Measurements from ENCODE around the gene ACAP3. TPM values are rescaled to one million over a fixed set of nuclear protein-coding genes. Genes with fewer than 3 reads are reported as not detected.

ACAP3 gene
- total and polyA plus RNA-seq, 4 donors, result 2.7 to 24.8 (median 15.0) TPM

- no peak overlapping the region for H3K4me3 ChIP-seq (ENCODE audit: low read depth in 1 of 3, low read length in 3 of 3)
Observed at GRCh38 chr1:1243807-1244191, 63.9 kb downstream of the ACAP3 start.

DNA sequence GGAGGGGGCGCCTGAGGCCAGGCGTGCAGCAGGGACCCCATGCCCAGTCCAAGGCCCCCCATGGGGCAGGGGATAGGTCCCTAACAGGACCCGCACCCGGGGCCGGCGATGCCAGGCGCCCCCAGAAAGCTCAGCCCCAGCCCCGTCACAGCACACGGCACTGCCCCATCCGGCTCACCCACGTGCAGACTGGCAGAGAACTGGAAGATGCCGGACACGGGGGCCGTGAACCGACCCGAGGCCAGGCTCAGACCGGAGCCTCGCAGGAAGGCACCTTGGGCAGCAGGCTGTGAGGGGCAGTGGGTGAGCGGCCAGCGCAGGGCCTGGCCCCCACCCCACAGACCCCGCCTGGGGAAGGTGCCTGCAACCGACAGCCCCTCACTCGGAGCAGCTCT lies 64.5 kb downstream of the ACAP3 start:
- DNase-seq (ENCODE audit: low spot score), result no peak
- H3K36me3 ChIP-seq (ENCODE audit: control insufficient read depth in 4 of 4, insufficient read depth in 3 of 4, low read depth in 1 of 4, low read length in 3 of 4), result no peaks in the 10 kb centered on the region
- H3K4me3 ChIP-seq (ENCODE audit: low read depth in 1 of 3, low read length in 3 of 3), result no peak overlapping the region

More at GRCh38 chr1:1243807-1244191, 63.9 kb downstream of the ACAP3 start:
- no peaks in the 10 kb centered on the region for H3K36me3 ChIP-seq (ENCODE audit: control insufficient read depth in 4 of 4, insufficient read depth in 3 of 4, low read depth in 1 of 4, low read length in 3 of 4)
- H3K27ac ChIP-seq (ENCODE audit: low read depth in 1 of 2, low read length in 2 of 2), result no peak overlapping the region
- DNase-seq (ENCODE audit: low spot score), result no peak
- H3K9me3 ChIP-seq (ENCODE audit: control insufficient read depth in 4 of 4, low read length in 3 of 4), result no peaks in the 10 kb centered on the region
- H3K9ac ChIP-seq (ENCODE audit: low read depth in 1 of 2, low read length in 2 of 2), result no peak overlapping the region
- 78% methylated on average over 23 of the region's 23 CpGs for WGBS
- H3K4me1 ChIP-seq (ENCODE audit: control insufficient read depth in 4 of 4, insufficient read depth in 4 of 4, low read length in 3 of 4), result peaks cover 9 to 21% (median 13%) of the 10 kb centered on the region in 4 donors
- H3K27me3 ChIP-seq (ENCODE audit: control insufficient read depth in 4 of 4, insufficient read depth in 4 of 4, low read length in 3 of 4), result no peaks in the 10 kb centered on the region
- TF ChIP-seq MAX (IDR thresholded peaks at IDR 0.05) (no peak), JUND (IDR thresholded peaks at IDR 0.05) (no peak), HNF4A (conservative IDR thresholded peaks at IDR 0.05) (no peak), GABPA (IDR thresholded peaks at IDR 0.05 in 1 of 2, conservative IDR thresholded peaks at IDR 0.05 in 1 of 2) (no peak)

More for the DNA sequence above, 64.5 kb downstream of the ACAP3 start:
- TF ChIP-seq YY1 (IDR thresholded peaks at IDR 0.05) (no peak), EGR1 (IDR thresholded peaks at IDR 0.05; ENCODE audit: low read depth in 2 of 2) (no peak), JUND (IDR thresholded peaks at IDR 0.05) (no peak), SP1 (IDR thresholded peaks at IDR 0.05) (no peak), HNF4A (conservative IDR thresholded peaks at IDR 0.05) (no peak), MAX (IDR thresholded peaks at IDR 0.05) (no peak)
- TF ChIP-seq, protein P1, sequence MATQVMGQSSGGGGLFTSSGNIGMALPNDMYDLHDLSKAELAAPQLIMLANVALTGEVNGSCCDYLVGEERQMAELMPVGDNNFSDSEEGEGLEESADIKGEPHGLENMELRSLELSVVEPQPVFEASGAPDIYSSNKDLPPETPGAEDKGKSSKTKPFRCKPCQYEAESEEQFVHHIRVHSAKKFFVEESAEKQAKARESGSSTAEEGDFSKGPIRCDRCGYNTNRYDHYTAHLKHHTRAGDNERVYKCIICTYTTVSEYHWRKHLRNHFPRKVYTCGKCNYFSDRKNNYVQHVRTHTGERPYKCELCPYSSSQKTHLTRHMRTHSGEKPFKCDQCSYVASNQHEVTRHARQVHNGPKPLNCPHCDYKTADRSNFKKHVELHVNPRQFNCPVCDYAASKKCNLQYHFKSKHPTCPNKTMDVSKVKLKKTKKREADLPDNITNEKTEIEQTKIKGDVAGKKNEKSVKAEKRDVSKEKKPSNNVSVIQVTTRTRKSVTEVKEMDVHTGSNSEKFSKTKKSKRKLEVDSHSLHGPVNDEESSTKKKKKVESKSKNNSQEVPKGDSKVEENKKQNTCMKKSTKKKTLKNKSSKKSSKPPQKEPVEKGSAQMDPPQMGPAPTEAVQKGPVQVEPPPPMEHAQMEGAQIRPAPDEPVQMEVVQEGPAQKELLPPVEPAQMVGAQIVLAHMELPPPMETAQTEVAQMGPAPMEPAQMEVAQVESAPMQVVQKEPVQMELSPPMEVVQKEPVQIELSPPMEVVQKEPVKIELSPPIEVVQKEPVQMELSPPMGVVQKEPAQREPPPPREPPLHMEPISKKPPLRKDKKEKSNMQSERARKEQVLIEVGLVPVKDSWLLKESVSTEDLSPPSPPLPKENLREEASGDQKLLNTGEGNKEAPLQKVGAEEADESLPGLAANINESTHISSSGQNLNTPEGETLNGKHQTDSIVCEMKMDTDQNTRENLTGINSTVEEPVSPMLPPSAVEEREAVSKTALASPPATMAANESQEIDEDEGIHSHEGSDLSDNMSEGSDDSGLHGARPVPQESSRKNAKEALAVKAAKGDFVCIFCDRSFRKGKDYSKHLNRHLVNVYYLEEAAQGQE (IDR thresholded peaks at IDR 0.05), result no peak
- TF ChIP-seq, protein P2, sequence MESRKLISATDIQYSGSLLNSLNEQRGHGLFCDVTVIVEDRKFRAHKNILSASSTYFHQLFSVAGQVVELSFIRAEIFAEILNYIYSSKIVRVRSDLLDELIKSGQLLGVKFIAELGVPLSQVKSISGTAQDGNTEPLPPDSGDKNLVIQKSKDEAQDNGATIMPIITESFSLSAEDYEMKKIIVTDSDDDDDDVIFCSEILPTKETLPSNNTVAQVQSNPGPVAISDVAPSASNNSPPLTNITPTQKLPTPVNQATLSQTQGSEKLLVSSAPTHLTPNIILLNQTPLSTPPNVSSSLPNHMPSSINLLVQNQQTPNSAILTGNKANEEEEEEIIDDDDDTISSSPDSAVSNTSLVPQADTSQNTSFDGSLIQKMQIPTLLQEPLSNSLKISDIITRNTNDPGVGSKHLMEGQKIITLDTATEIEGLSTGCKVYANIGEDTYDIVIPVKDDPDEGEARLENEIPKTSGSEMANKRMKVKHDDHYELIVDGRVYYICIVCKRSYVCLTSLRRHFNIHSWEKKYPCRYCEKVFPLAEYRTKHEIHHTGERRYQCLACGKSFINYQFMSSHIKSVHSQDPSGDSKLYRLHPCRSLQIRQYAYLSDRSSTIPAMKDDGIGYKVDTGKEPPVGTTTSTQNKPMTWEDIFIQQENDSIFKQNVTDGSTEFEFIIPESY (IDR thresholded peaks at IDR 0.05), result no peak
- Histone ChIP-seq H3K4me1 (ENCODE audit: control insufficient read depth in 4 of 4, insufficient read depth in 4 of 4, low read length in 3 of 4) (peaks cover 9 to 21% (median 13%) of the 10 kb centered on the region in 4 donors), H3K9me3 (ENCODE audit: control insufficient read depth in 4 of 4, low read length in 3 of 4) (no peaks in the 10 kb centered on the region), H3K9ac (ENCODE audit: low read depth in 1 of 2, low read length in 2 of 2) (no peak overlapping the region), H3K27ac (ENCODE audit: low read depth in 1 of 2, low read length in 2 of 2) (no peak overlapping the region), H3K27me3 (ENCODE audit: control insufficient read depth in 4 of 4, insufficient read depth in 4 of 4, low read length in 3 of 4) (no peaks in the 10 kb centered on the region)
- WGBS, result 92% methylated on average over 23 of the region's 23 CpGs

Data from liver (tissue), 9 donors.